A549 treated with DMSO at 1 μM for 4 hours (cell line): Measurements from ENCODE around the gene PIM2. TPM values are rescaled to one million over a fixed set of nuclear protein-coding genes. Genes with fewer than 3 reads are reported as not detected.

Experiments used
- total RNA-seq: library from RNA; stranded (reverse); fragments of 200-300 nt; extraction: Qiagen RNA extraction; gene quantifications from 5 replicates; pipeline ENCODE4 v1.2.3, GENCODE V29; 2022; ENCODE audit warnings: low read depth

PIM2 gene
- total RNA-seq: 9.4 to 11.6 TPM (median 10.2 TPM) in 5 replicates

GRCh38 chrX:48918643-48919340, at the start of gene PIM2:
PIM2 (minus strand) TSS chrX:48919024; CDS start chrX:48918834, 190 bp downstream.

GRCh38 chrX:48957477-48957826, 38.6 kb upstream of the PIM2 start, which contains the start of gene OTUD5:
OTUD5 (minus strand) TSS chrX:48957607; CDS start chrX:48957570, 37 bp downstream.

GRCh38 chrX:48911412-48912182, 7.2 kb downstream of the PIM2 start, which contains the start of gene SLC35A2:
SLC35A2 (minus strand) TSS chrX:48911646; CDS start chrX:48911636, 10 bp downstream.

GRCh38 chrX:48897625-48898306, 21.1 kb downstream of the PIM2 start, which contains the start of the genes PQBP1 and TIMM17B:
PQBP1 (plus strand) TSS chrX:48897930; CDS start chrX:48898510, 580 bp downstream.
TIMM17B (minus strand) TSS chrX:48897768; CDS start chrX:48897749, 19 bp downstream.

Other genes starting within 250 kb of the PIM2 start
- gene WAS, start 235.2 kb downstream of the PIM2 start, total RNA-seq: 0.09 to 0.39 TPM (median 0.18 TPM) in 5 replicates
- gene SUV39H1, start 222.3 kb downstream of the PIM2 start, total RNA-seq: 21.1 to 23.8 TPM (median 21.9 TPM) in 5 replicates
- not detected in 5 replicates for gene GLOD5, start 157.3 kb downstream of the PIM2 start, total RNA-seq
- not detected in 5 replicates for gene GATA1, start 132.4 kb downstream of the PIM2 start, total RNA-seq
- gene HDAC6, start 117.0 kb downstream of the PIM2 start, total RNA-seq: 25.5 to 31.5 TPM (median 30.2 TPM) in 5 replicates
- gene ERAS, start 92.5 kb downstream of the PIM2 start, total RNA-seq: 0.06 to 0.17 TPM (median 0.13 TPM) in 3 of 5 replicates, not detected in the others
- 12.5 to 45.5 TPM (median 39.5 TPM) in 5 replicates for gene PCSK1N, start 83.4 kb downstream of the PIM2 start, total RNA-seq
- gene TIMM17B, start 21.3 kb downstream of the PIM2 start, total RNA-seq: 84.7 to 110 TPM (median 97.3 TPM) in 5 replicates
- 94.0 to 114 TPM (median 101 TPM) in 5 replicates for gene PQBP1, start 21.1 kb downstream of the PIM2 start, total RNA-seq
- 57.8 to 68.9 TPM (median 66.8 TPM) in 5 replicates for gene SLC35A2, start 7.4 kb downstream of the PIM2 start, total RNA-seq
- gene OTUD5, start 38.6 kb upstream of the PIM2 start, total RNA-seq: 56.9 to 67.2 TPM (median 63.1 TPM) in 5 replicates
- gene KCND1, start 52.8 kb upstream of the PIM2 start, total RNA-seq: 1.2 to 1.6 TPM (median 1.3 TPM) in 5 replicates
- gene GRIPAP1, start 83.2 kb upstream of the PIM2 start, total RNA-seq: 15.1 to 24.5 TPM (median 22.6 TPM) in 5 replicates
- gene TFE3, start 124.3 kb upstream of the PIM2 start, total RNA-seq: 49.6 to 63.0 TPM (median 61.3 TPM) in 5 replicates
- 2.7 to 4.6 TPM (median 3.9 TPM) in 5 replicates for gene CCDC120, start 140.0 kb upstream of the PIM2 start, total RNA-seq
- gene PRAF2, start 155.0 kb upstream of the PIM2 start, total RNA-seq: 38.4 to 47.1 TPM (median 41.9 TPM) in 5 replicates
- 52.8 to 63.0 TPM (median 58.4 TPM) in 5 replicates for gene WDR45, start 160.9 kb upstream of the PIM2 start, total RNA-seq
- gene GPKOW, start 204.7 kb upstream of the PIM2 start, total RNA-seq: 21.5 to 26.5 TPM (median 24.5 TPM) in 5 replicates
- 1.8 to 3.5 TPM (median 3.0 TPM) in 5 replicates for gene MAGIX, start 243.7 kb upstream of the PIM2 start, total RNA-seq